Epithelial cell of esophagus (primary cell): Measurements from ENCODE around the gene ATP6V0E2.
"Not testable (repeated sequence)": the region's sequence is repeated elsewhere in the genome, so short reads cannot be mapped to it uniquely, and the experiment has no call there.

ENCODE experiments used
- DNase-seq: peaks from one replicate; pipeline ENCODE4 v3.0.0; 2010; ENCODE audit warnings: low read depth
- H3K4me3 ChIP-seq: 2 replicates; pipeline ENCODE4 v1.5.1; 2011; ENCODE audit warnings: mild to moderate bottlenecking, low read length, control low read depth

ATP6V0E2 gene

DNA sequence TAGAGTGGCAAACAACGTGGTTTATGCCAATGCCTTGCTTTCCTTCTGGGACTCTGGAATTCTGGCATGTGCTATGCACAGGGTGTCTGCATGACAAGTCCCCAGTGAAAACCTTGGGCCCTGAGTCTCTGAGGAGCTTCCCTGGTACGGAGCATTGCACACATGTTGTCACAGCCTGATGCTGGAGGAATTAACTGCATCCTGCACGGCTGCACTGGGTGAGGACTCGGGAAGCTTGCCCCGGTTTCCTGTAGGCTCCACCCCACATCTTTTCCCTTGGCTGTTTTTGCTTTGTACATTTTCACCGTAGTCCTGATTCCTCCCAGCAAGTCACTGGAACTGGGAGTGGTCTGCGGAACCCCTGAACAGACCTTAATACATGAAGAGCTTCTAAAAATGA lies 52.6 kb downstream of the ATP6V0E2 start:
- not testable (repeated sequence) for H3K4me3 ChIP-seq, DNase-seq
